Measurements from ENCODE around the gene DYNC1LI1. TPM values are rescaled to one million over a fixed set of nuclear protein-coding genes. Genes with fewer than 3 reads are reported as not detected.

The DYNC1LI1 gene
- total RNA-seq, 4 donors from 2014 or later: 63.7 to 86.0 (median 69.7) TPM

DNA sequence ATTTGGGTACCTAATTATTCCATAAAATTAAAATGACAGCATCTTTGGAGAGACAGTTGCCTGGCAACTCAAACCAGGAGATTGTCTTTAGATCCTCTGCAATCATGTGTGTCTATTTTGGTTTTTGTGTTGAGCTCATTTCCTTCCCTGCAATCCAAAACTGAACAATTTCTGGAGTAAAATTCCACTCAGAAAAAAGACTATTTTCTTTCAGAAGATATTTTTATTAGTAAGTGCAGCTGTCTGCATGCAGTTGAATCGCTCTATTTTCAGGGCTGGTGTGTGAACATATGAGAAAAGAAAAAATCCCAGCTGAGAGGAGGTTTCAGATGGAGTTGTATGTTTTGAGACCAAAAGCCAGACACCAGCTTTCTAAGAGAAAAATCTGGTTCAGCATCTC lies 41.9 kb upstream of the DYNC1LI1 start:
- no peak overlapping the region for H3K4me3 ChIP-seq
- TF ChIP-seq EP300 (IDR thresholded peaks at IDR 0.05) (no peak), POLR2A (IDR thresholded peaks at IDR 0.05) (no peak), POLR2AphosphoS5 (IDR thresholded peaks at IDR 0.05) (no peak)
- TF ChIP-seq, protein P1, sequence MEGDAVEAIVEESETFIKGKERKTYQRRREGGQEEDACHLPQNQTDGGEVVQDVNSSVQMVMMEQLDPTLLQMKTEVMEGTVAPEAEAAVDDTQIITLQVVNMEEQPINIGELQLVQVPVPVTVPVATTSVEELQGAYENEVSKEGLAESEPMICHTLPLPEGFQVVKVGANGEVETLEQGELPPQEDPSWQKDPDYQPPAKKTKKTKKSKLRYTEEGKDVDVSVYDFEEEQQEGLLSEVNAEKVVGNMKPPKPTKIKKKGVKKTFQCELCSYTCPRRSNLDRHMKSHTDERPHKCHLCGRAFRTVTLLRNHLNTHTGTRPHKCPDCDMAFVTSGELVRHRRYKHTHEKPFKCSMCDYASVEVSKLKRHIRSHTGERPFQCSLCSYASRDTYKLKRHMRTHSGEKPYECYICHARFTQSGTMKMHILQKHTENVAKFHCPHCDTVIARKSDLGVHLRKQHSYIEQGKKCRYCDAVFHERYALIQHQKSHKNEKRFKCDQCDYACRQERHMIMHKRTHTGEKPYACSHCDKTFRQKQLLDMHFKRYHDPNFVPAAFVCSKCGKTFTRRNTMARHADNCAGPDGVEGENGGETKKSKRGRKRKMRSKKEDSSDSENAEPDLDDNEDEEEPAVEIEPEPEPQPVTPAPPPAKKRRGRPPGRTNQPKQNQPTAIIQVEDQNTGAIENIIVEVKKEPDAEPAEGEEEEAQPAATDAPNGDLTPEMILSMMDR (IDR thresholded peaks at IDR 0.05): no peak
- 78% methylated on average over 1 of the region's 1 CpG for WGBS
- no peaks in the 10 kb centered on the region for H3K36me3 ChIP-seq
- peak overlapping the region; percentile 46 for H3K27ac ChIP-seq
- peaks cover 26% of the 10 kb centered on the region for H3K4me1 ChIP-seq
- no peaks in the 10 kb centered on the region for H3K27me3 ChIP-seq
- no peaks in the 10 kb centered on the region for H3K9me3 ChIP-seq
- no peak for DNase-seq (ENCODE audit: low spot score in 2 of 2)

- Histone ChIP-seq H3K9me3 (no peaks in the 10 kb centered on the region), H3K27ac (peak overlapping the region; percentile 79), H3K36me3 (no peaks in the 10 kb centered on the region), H3K27me3 (no peaks in the 10 kb centered on the region), H3K4me3 (no peak overlapping the region), H3K4me1 (peaks cover 18% of the 10 kb centered on the region)
- 60% methylated on average over 2 of the region's 2 CpGs for WGBS
- DNase-seq (ENCODE audit: low spot score in 2 of 2): no peak
- TF ChIP-seq, protein P1 (IDR thresholded peaks at IDR 0.05): no peak
- TF ChIP-seq POLR2A (IDR thresholded peaks at IDR 0.05) (no peak), EP300 (IDR thresholded peaks at IDR 0.05) (no peak), POLR2AphosphoS5 (IDR thresholded peaks at IDR 0.05) (no peak)
These were observed 36.9 kb upstream of the DYNC1LI1 start for GRCh38 chr3:32607522-32607921.

GRCh38 chr3:32606960-32607359 lies 36.3 kb upstream of the DYNC1LI1 start:
- no peak for DNase-seq (ENCODE audit: low spot score in 2 of 2)
- H3K27ac ChIP-seq: peak overlapping the region; percentile 79
- WGBS: 50% methylated on average over 3 of the region's 3 CpGs
- no peaks in the 10 kb centered on the region for H3K9me3 ChIP-seq
- H3K27me3 ChIP-seq: no peaks in the 10 kb centered on the region
- peaks cover 18% of the 10 kb centered on the region for H3K4me1 ChIP-seq
- H3K36me3 ChIP-seq: no peaks in the 10 kb centered on the region
- H3K4me3 ChIP-seq: no peak overlapping the region
- TF ChIP-seq POLR2A (IDR thresholded peaks at IDR 0.05) (no peak), POLR2AphosphoS5 (IDR thresholded peaks at IDR 0.05) (no peak), EP300 (IDR thresholded peaks at IDR 0.05) (no peak)
- TF ChIP-seq, protein P1 (IDR thresholded peaks at IDR 0.05): no peak

- peak overlapping the region; percentile 79 for H3K27ac ChIP-seq
- no peaks in the 10 kb centered on the region for H3K36me3 ChIP-seq
- 93% methylated on average over 3 of the region's 3 CpGs for WGBS
- H3K27me3 ChIP-seq: no peaks in the 10 kb centered on the region
- no peaks in the 10 kb centered on the region for H3K9me3 ChIP-seq
- TF ChIP-seq, protein P1 (IDR thresholded peaks at IDR 0.05): no peak
- TF ChIP-seq POLR2A (IDR thresholded peaks at IDR 0.05) (no peak), EP300 (IDR thresholded peaks at IDR 0.05) (no peak), POLR2AphosphoS5 (IDR thresholded peaks at IDR 0.05) (no peak)
- peaks cover 18% of the 10 kb centered on the region for H3K4me1 ChIP-seq
- no peak for DNase-seq (ENCODE audit: low spot score in 2 of 2)
- H3K4me3 ChIP-seq: no peak overlapping the region
These were observed 35.6 kb upstream of the DYNC1LI1 start for GRCh38 chr3:32606277-32606676.

- Histone ChIP-seq H3K4me1 (peaks cover 8% of the 10 kb centered on the region), H3K36me3 (no peaks in the 10 kb centered on the region), H3K27ac (no peak overlapping the region), H3K9me3 (no peaks in the 10 kb centered on the region), H3K27me3 (no peaks in the 10 kb centered on the region), H3K4me3 (no peak overlapping the region)
- DNase-seq (ENCODE audit: low spot score in 2 of 2): no peak
- TF ChIP-seq POLR2AphosphoS5 (IDR thresholded peaks at IDR 0.05) (no peak), EP300 (IDR thresholded peaks at IDR 0.05) (no peak), POLR2A (IDR thresholded peaks at IDR 0.05) (no peak)
- TF ChIP-seq, protein P1 (IDR thresholded peaks at IDR 0.05): no peak
- 60% methylated on average over 4 of the region's 4 CpGs for WGBS
These were observed 32.4 kb upstream of the DYNC1LI1 start for GRCh38 chr3:32603064-32603463.
